ENCODE measurements around the gene TOX2. TPM values are rescaled to one million over a fixed set of nuclear protein-coding genes. Genes with fewer than 3 reads are reported as not detected.
A peak's percentile ranks its signal among the peaks of the same experiment; 100 is the strongest.

The TOX2 gene
- total RNA-seq, 2 experiments from 2014 or later, result 1.6 to 3.0 TPM

GRCh38 chr20:44089987-44090674 is 175.5 kb downstream of the TOX2 start:
- CTCF ChIA-PET, result interaction anchor here (0.6 to 1.4 kb wide), 7 partner anchors 13 to 552 kb away, joined by 3 to 4 read pairs (median 3); no protein-coding TSS in a partner anchor
- H3K9me3 Mint-ChIP-seq (ENCODE audit: low read depth), result no peaks in the 10 kb centered on the region
- POLR2A ChIA-PET, result no interaction called here
- peak; percentile 30 for DNase-seq
- H3K4me3 Mint-ChIP-seq, result no peak overlapping the region
- ATAC-seq, result peak; percentile 44
- no peaks in the 10 kb centered on the region for H3K4me1 Mint-ChIP-seq
- H3K27me3 Mint-ChIP-seq, result peaks cover 4% of the 10 kb centered on the region
- intact Hi-C loops (cut with DNase I, micrococcal nuclease), result loop anchor here in 1 of 2 experiments (5.0 kb wide), 1 partner anchor 643 kb away; no protein-coding TSS in a partner anchor
- no peaks in the 10 kb centered on the region for H3K36me3 Mint-ChIP-seq (ENCODE audit: low read depth)
- H3K27ac Mint-ChIP-seq, result no peak overlapping the region

- H3K4me3 Mint-ChIP-seq, result no peak overlapping the region
- POLR2A ChIA-PET, result no interaction called here
- no peak overlapping the region for H3K27ac Mint-ChIP-seq
- no peaks in the 10 kb centered on the region for H3K36me3 Mint-ChIP-seq (ENCODE audit: low read depth)
- H3K27me3 Mint-ChIP-seq, result peaks cover 4% of the 10 kb centered on the region
- CTCF ChIA-PET, result interaction anchor here (0.6 to 1.4 kb wide), 6 partner anchors 13 to 553 kb away, joined by 3 to 4 read pairs (median 4); no protein-coding TSS in a partner anchor
- ATAC-seq (no peak), DNase-seq (no peak)
- intact Hi-C loops (cut with DNase I, micrococcal nuclease), result loop anchor here in 1 of 2 experiments (5.0 kb wide), 1 partner anchor 644 kb away; no protein-coding TSS in a partner anchor
- H3K4me1 Mint-ChIP-seq, result no peaks in the 10 kb centered on the region
- no peaks in the 10 kb centered on the region for H3K9me3 Mint-ChIP-seq (ENCODE audit: low read depth)
Observed at GRCh38 chr20:44091026-44091425, 176.4 kb downstream of the TOX2 start.

GRCh38 chr20:44092551-44093248 is 178.0 kb downstream of the TOX2 start:
- no peak for ATAC-seq
- Mint-ChIP-seq H3K27me3 (peaks cover 4% of the 10 kb centered on the region), H3K4me3 (no peak overlapping the region), H3K4me1 (no peaks in the 10 kb centered on the region), H3K9me3 (ENCODE audit: low read depth) (no peaks in the 10 kb centered on the region), H3K36me3 (ENCODE audit: low read depth) (no peaks in the 10 kb centered on the region), H3K27ac (no peak overlapping the region)
- ChIA-PET CTCF (interaction anchor here (0.6 to 1.2 kb wide), 4 partner anchors 25 to 644 kb away, joined by 3 to 4 read pairs (median 3); no protein-coding TSS in a partner anchor), POLR2A (no interaction called here)
- intact Hi-C loops (cut with DNase I, micrococcal nuclease), result loop anchor here (1.0 to 5.0 kb wide), 2 partner anchors 643 to 645 kb away; no protein-coding TSS in a partner anchor
- DNase-seq, result peak; percentile 59

GRCh38 chr20:44093249-44093582 is 178.6 kb downstream of the TOX2 start:
- H3K27me3 Mint-ChIP-seq, result peaks cover 7% of the 10 kb centered on the region
- DNase-seq (no peak), ATAC-seq (no peak)
- H3K4me3 Mint-ChIP-seq, result no peak overlapping the region
- no peaks in the 10 kb centered on the region for H3K36me3 Mint-ChIP-seq (ENCODE audit: low read depth)
- CTCF ChIA-PET, result interaction anchor here (1.3 to 2.0 kb wide), 2 partner anchors 14 to 37 kb away, joined by 5 to 8 read pairs; no protein-coding TSS in a partner anchor
- intact Hi-C loops (cut with DNase I, micrococcal nuclease), result loop anchor here in 1 of 2 experiments (5.0 kb wide), 1 partner anchor 646 kb away; no protein-coding TSS in a partner anchor
- H3K27ac Mint-ChIP-seq, result no peak overlapping the region
- H3K9me3 Mint-ChIP-seq (ENCODE audit: low read depth), result no peaks in the 10 kb centered on the region
- no peaks in the 10 kb centered on the region for H3K4me1 Mint-ChIP-seq
- POLR2A ChIA-PET, result no interaction called here

GRCh38 chr20:44095831-44096230 is 181.2 kb downstream of the TOX2 start:
- Mint-ChIP-seq H3K4me1 (no peaks in the 10 kb centered on the region), H3K9me3 (ENCODE audit: low read depth) (no peaks in the 10 kb centered on the region), H3K27ac (no peak overlapping the region), H3K27me3 (peaks cover 17% of the 10 kb centered on the region), H3K4me3 (no peak overlapping the region), H3K36me3 (ENCODE audit: low read depth) (no peaks in the 10 kb centered on the region)
- DNase-seq (no peak), ATAC-seq (no peak)
- CTCF ChIA-PET, result interaction anchor here (1.1 to 1.6 kb wide), 4 partner anchors 16 to 649 kb away, joined by 3 to 6 read pairs (median 3); no protein-coding TSS in a partner anchor
- POLR2A ChIA-PET, result no interaction called here
- intact Hi-C loops (cut with DNase I, micrococcal nuclease), result no loop called here

- CTCF ChIA-PET, result no interaction called here
- POLR2A ChIA-PET, result no interaction called here
- peaks cover 30% of the 10 kb centered on the region for H3K27me3 Mint-ChIP-seq
- intact Hi-C loops (cut with DNase I, micrococcal nuclease), result no loop called here
- H3K9me3 Mint-ChIP-seq (ENCODE audit: low read depth), result no peaks in the 10 kb centered on the region
- H3K27ac Mint-ChIP-seq, result no peak overlapping the region
- no peak for DNase-seq
- ATAC-seq, result no peak
- no peaks in the 10 kb centered on the region for H3K4me1 Mint-ChIP-seq
- H3K4me3 Mint-ChIP-seq, result no peak overlapping the region
- H3K36me3 Mint-ChIP-seq (ENCODE audit: low read depth), result no peaks in the 10 kb centered on the region
Observed at GRCh38 chr20:44097521-44098255, 183.0 kb downstream of the TOX2 start.

- H3K36me3 Mint-ChIP-seq (ENCODE audit: low read depth), result no peaks in the 10 kb centered on the region
- no peak overlapping the region for H3K27ac Mint-ChIP-seq
- intact Hi-C loops (cut with DNase I, micrococcal nuclease), result no loop called here
- peaks cover 34% of the 10 kb centered on the region for H3K27me3 Mint-ChIP-seq
- POLR2A ChIA-PET, result no interaction called here
- no peaks in the 10 kb centered on the region for H3K4me1 Mint-ChIP-seq
- no peaks in the 10 kb centered on the region for H3K9me3 Mint-ChIP-seq (ENCODE audit: low read depth)
- no peak overlapping the region for H3K4me3 Mint-ChIP-seq
- DNase-seq, result no peak
- no peak for ATAC-seq
- CTCF ChIA-PET, result no interaction called here
Observed at GRCh38 chr20:44098256-44098630, 183.6 kb downstream of the TOX2 start.

GRCh38 chr20:44098657-44099056 is 184.0 kb downstream of the TOX2 start:
- ChIA-PET POLR2A (no interaction called here), CTCF (no interaction called here)
- Mint-ChIP-seq H3K4me3 (no peak overlapping the region), H3K27ac (no peak overlapping the region), H3K36me3 (ENCODE audit: low read depth) (no peaks in the 10 kb centered on the region), H3K27me3 (peaks cover 36% of the 10 kb centered on the region), H3K9me3 (ENCODE audit: low read depth) (no peaks in the 10 kb centered on the region), H3K4me1 (no peaks in the 10 kb centered on the region)
- DNase-seq, result no peak
- intact Hi-C loops (cut with DNase I, micrococcal nuclease), result no loop called here
- no peak for ATAC-seq

GRCh38 chr20:44099832-44100231 is 185.2 kb downstream of the TOX2 start:
- Mint-ChIP-seq H3K36me3 (ENCODE audit: low read depth) (no peaks in the 10 kb centered on the region), H3K4me3 (no peak overlapping the region), H3K4me1 (no peaks in the 10 kb centered on the region), H3K27me3 (peaks cover 39% of the 10 kb centered on the region), H3K27ac (no peak overlapping the region), H3K9me3 (ENCODE audit: low read depth) (no peaks in the 10 kb centered on the region)
- ChIA-PET CTCF (no interaction called here), POLR2A (interaction anchor here (0.5 kb wide), 1 partner anchor 223 kb away, joined by 3 read pairs; no protein-coding TSS in a partner anchor)
- DNase-seq (no peak), ATAC-seq (no peak)
- intact Hi-C loops (cut with DNase I, micrococcal nuclease), result no loop called here

GRCh38 chr20:44102582-44102981 is 187.9 kb downstream of the TOX2 start:
- no peak overlapping the region for H3K27ac Mint-ChIP-seq
- peaks cover 58% of the 10 kb centered on the region for H3K27me3 Mint-ChIP-seq
- ATAC-seq (no peak), DNase-seq (no peak)
- CTCF ChIA-PET, result no interaction called here
- H3K9me3 Mint-ChIP-seq (ENCODE audit: low read depth), result peaks cover 7% of the 10 kb centered on the region
- POLR2A ChIA-PET, result no interaction called here
- H3K36me3 Mint-ChIP-seq (ENCODE audit: low read depth), result peaks cover 2% of the 10 kb centered on the region
- no peaks in the 10 kb centered on the region for H3K4me1 Mint-ChIP-seq
- H3K4me3 Mint-ChIP-seq, result no peak overlapping the region
- intact Hi-C loops (cut with DNase I, micrococcal nuclease), result no loop called here

- Mint-ChIP-seq H3K27me3 (peaks cover 64% of the 10 kb centered on the region), H3K9me3 (ENCODE audit: low read depth) (peaks cover 14% of the 10 kb centered on the region), H3K4me3 (no peak overlapping the region), H3K27ac (no peak overlapping the region), H3K36me3 (ENCODE audit: low read depth) (peaks cover 2% of the 10 kb centered on the region), H3K4me1 (no peaks in the 10 kb centered on the region)
- ChIA-PET POLR2A (no interaction called here), CTCF (no interaction called here)
- ATAC-seq, result no peak
- no peak for DNase-seq
- intact Hi-C loops (cut with DNase I, micrococcal nuclease), result no loop called here
Observed at GRCh38 chr20:44104798-44105517, 190.3 kb downstream of the TOX2 start.
